ENCODE measurements around the gene RFC3. TPM values are rescaled to one million over a fixed set of nuclear protein-coding genes. Genes with fewer than 3 reads are reported as not detected.

RFC3 gene
- total RNA-seq, 1 experiment from 2014 or later, result 59.2 TPM

DNA sequence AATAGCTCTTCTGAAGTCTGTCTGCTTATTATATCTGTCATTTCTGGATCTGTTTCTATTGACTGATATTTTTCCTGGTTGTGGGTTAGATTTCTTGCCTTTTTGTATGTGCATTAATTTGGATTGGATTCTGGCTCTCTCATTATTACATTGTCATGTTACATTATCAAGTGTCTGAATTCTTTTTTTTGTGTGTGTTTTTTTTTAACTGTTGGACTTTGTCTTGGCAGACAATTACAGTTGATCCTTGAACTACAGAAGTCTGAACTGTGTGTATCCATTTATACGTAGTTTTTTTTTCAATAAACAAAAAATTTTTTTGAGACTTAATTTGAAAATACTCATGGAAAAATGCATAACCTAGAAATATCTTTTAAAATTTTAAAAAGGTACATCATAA lies 22.5 kb downstream of the RFC3 start:
- Histone ChIP-seq H3K79me2 (ENCODE audit: insufficient read depth, low read length) (no peaks in the 10 kb centered on the region), H3K4me1 (ENCODE audit: insufficient read depth, low read length) (no peaks in the 10 kb centered on the region), H2BK12ac (ENCODE audit: insufficient read length, low read depth, low read length) (no peak overlapping the region), H2BK15ac (ENCODE audit: low read depth, low read length) (no peak overlapping the region), H4K91ac (ENCODE audit: insufficient read length, low read depth, low read length) (no peak overlapping the region), H3K9me3 (ENCODE audit: control insufficient read depth, low read depth, low read length) (no peaks in the 10 kb centered on the region), H3K4ac (ENCODE audit: low read depth, low read length) (no peak overlapping the region), H3K23me2 (ENCODE audit: insufficient read length, low read depth, low read length, poor library complexity, severe bottlenecking) (no peaks in the 10 kb centered on the region), H2AFZ (ENCODE audit: low read length) (no peak overlapping the region), H3K9ac (ENCODE audit: extremely low read depth, insufficient read length, low read length) (no peak overlapping the region), H3K14ac (ENCODE audit: insufficient read depth, low read length) (no peak overlapping the region), H3K27me3 (ENCODE audit: insufficient read depth, low read length) (no peaks in the 10 kb centered on the region), H3K18ac (ENCODE audit: insufficient read length, low read depth, low read length) (no peak overlapping the region), H4K8ac (replicated peaks; ENCODE audit: insufficient read length, low read depth, low read length) (no peak overlapping the region), H3K23ac (ENCODE audit: insufficient read length, low read depth, low read length) (no peak overlapping the region), H3K4me2 (ENCODE audit: insufficient read depth, insufficient read length, low read length) (no peak overlapping the region), H2BK20ac (ENCODE audit: low read depth, low read length, poor library complexity, severe bottlenecking) (no peak overlapping the region), H3T11ph (ENCODE audit: low read length) (no peak overlapping the region), H2BK120ac (ENCODE audit: low read depth, low read length, poor library complexity, severe bottlenecking) (no peak overlapping the region), H4K20me1 (ENCODE audit: control insufficient read depth, insufficient read depth, insufficient read length) (no peaks in the 10 kb centered on the region), H2BK5ac (ENCODE audit: insufficient read length, low read length) (no peak overlapping the region), H3K56ac (ENCODE audit: insufficient read length, low read depth, low read length) (no peak overlapping the region), H3K79me1 (ENCODE audit: insufficient read depth, low read depth, low read length, poor library complexity, severe bottlenecking) (no peaks in the 10 kb centered on the region), H3K27ac (ENCODE audit: insufficient read length, low read depth, low read length) (no peak overlapping the region), H2AK5ac (ENCODE audit: insufficient read length, low read length) (no peak overlapping the region), H4K5ac (ENCODE audit: insufficient read length, low read depth, low read length) (no peak overlapping the region)
- Mint-ChIP-seq H3K27me3 (ENCODE audit: low read depth) (no peaks in the 10 kb centered on the region), H3K4me3 (no peak overlapping the region), H3K27ac (no peak overlapping the region; a peak in 1 of 7 replicates), H3K9me3 (no peaks in the 10 kb centered on the region), H3K36me3 (ENCODE audit: insufficient read depth in 1 of 3, low read depth in 3 of 3) (peaks cover 6 to 55% (median 46%) of the 10 kb centered on the region in 3 experiments; a peak in 6 of 7 replicates), H3K4me1 (no peaks in the 10 kb centered on the region)
- TF ChIP-seq, protein P1, sequence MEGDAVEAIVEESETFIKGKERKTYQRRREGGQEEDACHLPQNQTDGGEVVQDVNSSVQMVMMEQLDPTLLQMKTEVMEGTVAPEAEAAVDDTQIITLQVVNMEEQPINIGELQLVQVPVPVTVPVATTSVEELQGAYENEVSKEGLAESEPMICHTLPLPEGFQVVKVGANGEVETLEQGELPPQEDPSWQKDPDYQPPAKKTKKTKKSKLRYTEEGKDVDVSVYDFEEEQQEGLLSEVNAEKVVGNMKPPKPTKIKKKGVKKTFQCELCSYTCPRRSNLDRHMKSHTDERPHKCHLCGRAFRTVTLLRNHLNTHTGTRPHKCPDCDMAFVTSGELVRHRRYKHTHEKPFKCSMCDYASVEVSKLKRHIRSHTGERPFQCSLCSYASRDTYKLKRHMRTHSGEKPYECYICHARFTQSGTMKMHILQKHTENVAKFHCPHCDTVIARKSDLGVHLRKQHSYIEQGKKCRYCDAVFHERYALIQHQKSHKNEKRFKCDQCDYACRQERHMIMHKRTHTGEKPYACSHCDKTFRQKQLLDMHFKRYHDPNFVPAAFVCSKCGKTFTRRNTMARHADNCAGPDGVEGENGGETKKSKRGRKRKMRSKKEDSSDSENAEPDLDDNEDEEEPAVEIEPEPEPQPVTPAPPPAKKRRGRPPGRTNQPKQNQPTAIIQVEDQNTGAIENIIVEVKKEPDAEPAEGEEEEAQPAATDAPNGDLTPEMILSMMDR (conservative IDR thresholded peaks at IDR 0.05), result no peak
- no CpG with 5 or more reads among the region's 1 CpG for WGBS (ENCODE audit: extremely low coverage, insufficient read length, low lambda C conversion rate)
- no peak for DNase-seq

Data from H9 (cell line).